IMR-90 (cell line): ENCODE measurements around the gene GPER1.

Experiments used
- POLR2A ChIP-seq: IDR thresholded peaks from 2 replicates; pipeline ENCODE4 v1.6.1; 2012; ENCODE audit warnings: mild to moderate bottlenecking, low read depth, low read length
- RFX5 ChIP-seq: IDR thresholded peaks from 2 replicates; pipeline ENCODE4 v1.8.0; 2012; ENCODE audit warnings: low read depth, mild to moderate bottlenecking, low read length, moderate library complexity
- TF ChIP-seq, protein P1 (sequence below): conservative IDR thresholded peaks from 2 replicates; pipeline ENCODE4 v1.5.1; 2012; ENCODE audit warnings: mild to moderate bottlenecking, low read depth, low read length, improper control_type of control experiment

DNA sequence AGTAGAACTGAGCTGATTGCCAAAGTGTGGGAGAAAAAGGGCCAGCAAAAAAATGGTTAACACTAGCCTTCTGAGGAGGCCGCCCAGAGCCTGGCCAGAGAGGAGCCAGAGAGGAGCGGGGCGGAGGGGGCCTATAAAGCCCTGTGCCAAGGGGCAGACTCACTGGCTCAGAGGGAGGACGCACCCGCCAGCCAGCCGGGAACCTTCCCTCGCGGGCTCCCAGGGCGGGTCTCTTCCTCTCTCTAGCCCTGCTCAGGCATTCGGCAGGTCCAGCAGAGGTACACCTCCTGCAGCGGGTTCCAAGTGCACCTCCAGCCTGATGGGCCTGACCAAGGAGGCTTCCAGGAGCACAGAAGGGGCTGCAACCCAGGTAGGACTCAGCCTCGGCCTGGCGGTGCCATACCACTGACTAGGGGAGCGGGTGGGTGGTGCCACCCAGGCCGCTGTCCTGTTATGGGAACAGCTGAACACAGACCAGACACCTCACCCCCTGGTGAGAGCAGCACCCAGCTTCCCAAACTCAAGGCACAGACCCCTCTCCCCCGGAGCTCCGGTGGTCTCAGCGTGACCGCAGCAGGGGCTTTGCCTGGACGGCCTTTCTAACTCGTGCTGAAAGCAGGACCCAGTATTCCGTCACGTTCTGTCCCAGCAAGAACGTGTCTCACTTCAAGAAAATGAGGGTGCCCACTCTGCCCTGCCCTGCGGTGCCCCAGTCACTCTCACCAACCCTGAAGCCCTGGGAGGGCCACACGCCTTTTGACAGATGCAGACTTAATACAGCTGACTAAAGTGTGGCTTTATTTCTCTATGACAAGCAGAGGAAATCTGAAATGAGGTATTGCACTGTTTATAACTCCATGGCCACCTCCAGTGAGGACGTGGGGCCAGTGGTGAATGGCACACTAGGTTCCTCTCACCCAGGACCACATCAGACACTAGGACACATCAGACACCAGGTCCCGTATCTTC, at the start of gene GPER1:
- TF ChIP-seq, protein P1, sequence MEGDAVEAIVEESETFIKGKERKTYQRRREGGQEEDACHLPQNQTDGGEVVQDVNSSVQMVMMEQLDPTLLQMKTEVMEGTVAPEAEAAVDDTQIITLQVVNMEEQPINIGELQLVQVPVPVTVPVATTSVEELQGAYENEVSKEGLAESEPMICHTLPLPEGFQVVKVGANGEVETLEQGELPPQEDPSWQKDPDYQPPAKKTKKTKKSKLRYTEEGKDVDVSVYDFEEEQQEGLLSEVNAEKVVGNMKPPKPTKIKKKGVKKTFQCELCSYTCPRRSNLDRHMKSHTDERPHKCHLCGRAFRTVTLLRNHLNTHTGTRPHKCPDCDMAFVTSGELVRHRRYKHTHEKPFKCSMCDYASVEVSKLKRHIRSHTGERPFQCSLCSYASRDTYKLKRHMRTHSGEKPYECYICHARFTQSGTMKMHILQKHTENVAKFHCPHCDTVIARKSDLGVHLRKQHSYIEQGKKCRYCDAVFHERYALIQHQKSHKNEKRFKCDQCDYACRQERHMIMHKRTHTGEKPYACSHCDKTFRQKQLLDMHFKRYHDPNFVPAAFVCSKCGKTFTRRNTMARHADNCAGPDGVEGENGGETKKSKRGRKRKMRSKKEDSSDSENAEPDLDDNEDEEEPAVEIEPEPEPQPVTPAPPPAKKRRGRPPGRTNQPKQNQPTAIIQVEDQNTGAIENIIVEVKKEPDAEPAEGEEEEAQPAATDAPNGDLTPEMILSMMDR, result no peak
- TF ChIP-seq POLR2A (no peak), RFX5 (no peak)
